ENCODE measurements around the gene LAMA4.

The LAMA4 gene

DNA sequence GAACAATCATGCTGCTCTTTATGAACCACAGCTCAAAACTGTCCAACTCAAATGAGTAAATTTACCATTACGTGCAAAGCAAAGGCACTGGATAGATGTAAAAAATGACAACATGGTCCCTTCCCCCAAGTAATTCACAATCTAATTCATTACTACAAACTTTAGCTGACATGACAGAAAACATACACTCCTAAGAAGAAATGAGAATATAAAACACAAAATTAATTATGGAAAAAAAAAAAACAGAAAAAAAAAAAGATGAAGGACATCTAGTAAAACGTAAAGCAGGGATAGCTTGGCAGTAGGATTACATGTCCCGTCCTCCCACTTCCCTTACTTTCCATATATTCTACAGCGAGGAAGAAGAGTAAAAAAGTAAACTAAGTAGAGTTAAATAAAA lies 172.8 kb downstream of the LAMA4 start:
- DNase-seq (ENCODE audit: low read depth): no peak

DNA sequence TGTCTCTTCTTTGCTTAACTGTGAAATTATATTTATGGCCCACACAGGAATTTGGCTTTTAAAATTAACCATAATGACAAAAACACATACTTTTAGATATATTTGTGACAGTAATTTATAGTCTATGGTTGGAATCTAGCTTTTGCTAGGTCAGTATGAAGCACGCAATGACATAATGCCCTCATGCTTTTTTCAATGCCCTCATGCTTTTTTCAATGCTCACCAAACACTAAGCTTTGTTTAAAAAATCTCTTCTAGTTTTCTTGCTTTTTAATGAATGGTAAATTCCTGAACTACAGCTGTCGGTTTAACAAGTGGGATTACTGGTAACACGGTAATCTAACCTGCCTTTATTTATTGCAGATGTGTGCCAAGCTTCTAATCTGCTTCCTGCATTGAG lies 187.8 kb downstream of the LAMA4 start:
- no peak for DNase-seq (ENCODE audit: low read depth)

DNA sequence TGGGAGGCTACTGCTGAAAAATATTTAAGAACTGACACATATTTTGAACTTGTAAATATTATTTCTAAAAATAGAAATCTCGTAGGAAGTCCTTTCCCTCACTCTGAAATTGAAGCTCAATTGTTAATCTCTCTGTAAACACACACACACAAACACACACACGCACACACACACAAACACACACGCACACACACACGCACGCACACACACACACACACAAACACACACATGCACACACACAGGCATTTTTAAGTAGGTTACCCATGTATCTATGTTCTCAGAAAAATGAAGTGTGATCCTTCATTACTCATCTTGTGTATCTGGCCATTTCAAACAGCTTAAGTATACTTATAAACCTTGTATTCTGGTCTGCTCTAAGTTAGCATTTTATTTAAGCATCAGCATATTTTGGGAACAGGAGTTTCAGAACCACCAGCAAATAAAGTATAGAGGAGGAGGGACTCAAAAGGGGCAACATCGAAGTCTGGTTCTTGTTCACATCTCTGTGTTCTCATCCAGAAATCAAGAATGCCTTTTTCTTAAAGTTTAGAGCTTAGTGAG lies 188.9 kb downstream of the LAMA4 start:
- DNase-seq (ENCODE audit: low read depth): no peak

DNA sequence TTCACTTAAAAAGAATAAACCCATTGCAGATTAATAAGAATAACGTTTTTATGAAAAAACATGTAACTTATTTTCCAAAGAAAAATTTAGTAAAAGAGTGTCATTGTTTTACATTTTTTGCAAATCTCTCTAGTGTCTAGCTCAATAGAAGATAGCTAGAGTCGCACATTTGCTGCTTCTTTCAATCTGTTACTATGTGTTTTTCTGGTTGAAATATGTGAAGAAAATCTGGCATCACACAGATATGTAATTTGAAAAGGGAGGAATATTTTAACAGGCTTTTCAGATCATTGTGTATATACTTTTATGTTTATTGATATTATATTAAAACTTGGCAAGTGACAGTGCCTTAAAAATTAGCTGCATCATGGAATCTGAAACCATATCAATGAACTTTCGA lies 191.4 kb downstream of the LAMA4 start:
- no peak for DNase-seq (ENCODE audit: low read depth)

DNA sequence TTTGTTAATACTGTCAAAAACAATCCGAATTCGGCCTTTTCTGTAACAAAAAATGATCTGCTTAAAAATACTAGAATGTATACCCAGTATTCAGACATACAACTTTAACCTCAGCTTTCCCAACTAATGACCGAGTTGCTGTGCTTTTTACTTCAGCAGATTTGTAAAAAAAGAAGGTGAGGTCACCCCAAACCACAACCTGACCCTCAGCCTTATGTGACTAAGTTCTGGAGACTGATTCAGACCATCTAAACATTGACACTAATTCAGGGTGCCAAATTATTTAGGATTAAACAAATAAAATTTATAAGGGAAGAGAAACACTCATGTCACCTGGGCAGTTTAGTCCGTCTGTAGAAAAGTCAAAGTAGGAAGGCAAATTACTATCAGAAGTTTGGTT lies 192.8 kb downstream of the LAMA4 start:
- DNase-seq (ENCODE audit: low read depth): no peak
